NCI-H526 treated with DMSO at 0.1 percent for 48 hours (cell line): ENCODE measurements around the gene NEUROG1.

Experiments
- DNase-seq: peaks from one replicate; lab custom pipeline; 2025; lab: John Stamatoyannopoulos, UW

The NEUROG1 gene, protein sequence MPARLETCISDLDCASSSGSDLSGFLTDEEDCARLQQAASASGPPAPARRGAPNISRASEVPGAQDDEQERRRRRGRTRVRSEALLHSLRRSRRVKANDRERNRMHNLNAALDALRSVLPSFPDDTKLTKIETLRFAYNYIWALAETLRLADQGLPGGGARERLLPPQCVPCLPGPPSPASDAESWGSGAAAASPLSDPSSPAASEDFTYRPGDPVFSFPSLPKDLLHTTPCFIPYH

GRCh38 chr5:135535820-135536801, at the start of gene NEUROG1:
NEUROG1 (minus strand) TSS chr5:135535964; CDS start chr5:135535690, 274 bp downstream.
- DNase-seq, result peak; percentile 48

- no peak for DNase-seq
Measured at GRCh38 chr5:135584918-135585317, 49.2 kb upstream of the NEUROG1 start.

DNA sequence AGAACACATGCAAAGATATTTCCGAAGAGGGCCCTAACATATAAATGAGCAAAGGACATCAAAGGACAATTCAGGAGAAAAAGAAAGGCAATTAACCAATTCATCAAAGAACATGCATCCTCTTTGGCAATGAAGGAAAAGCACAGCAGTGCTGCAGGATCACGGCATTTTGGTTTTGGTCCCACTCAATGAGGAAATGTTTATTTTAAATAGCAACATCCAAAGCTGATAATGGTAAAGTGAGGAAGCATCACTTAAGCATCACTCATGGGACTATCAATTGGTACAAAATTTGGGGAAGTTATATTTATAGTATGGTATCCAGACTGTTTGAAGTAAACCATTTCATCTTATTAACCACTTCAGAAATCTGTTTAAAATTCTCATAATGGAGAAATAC, 48.5 kb upstream of the NEUROG1 start:
- no peak for DNase-seq

GRCh38 chr5:135582099-135582781, 46.5 kb upstream of the NEUROG1 start:
- DNase-seq, result no peak

- DNase-seq, result no peak
Measured at GRCh38 chr5:135578685-135579341, 43.0 kb upstream of the NEUROG1 start, which contains the start of gene CXCL14. CXCL14 (minus strand) TSS chr5:135578991; CDS start chr5:135578778, 213 bp downstream.

DNA sequence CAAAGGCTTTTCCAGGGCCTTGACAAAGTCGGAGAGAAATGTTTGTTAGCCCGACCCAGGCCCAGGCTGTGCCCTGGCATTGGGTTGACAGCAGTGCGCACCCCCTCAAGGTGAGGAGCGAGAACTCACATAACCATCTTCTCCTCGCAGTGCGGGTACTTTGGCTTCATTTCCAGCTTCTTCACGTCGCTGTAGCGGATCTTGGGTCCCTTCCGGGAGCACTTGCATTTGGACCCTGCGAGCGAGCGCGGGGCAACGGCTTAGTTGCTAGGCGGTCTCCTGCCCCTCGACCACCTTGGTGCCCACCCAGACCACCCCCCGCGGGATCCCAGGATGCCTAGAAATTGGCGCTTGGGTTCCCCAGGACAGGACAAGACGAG, 42.5 kb upstream of the NEUROG1 start:
- no peak for DNase-seq

DNA sequence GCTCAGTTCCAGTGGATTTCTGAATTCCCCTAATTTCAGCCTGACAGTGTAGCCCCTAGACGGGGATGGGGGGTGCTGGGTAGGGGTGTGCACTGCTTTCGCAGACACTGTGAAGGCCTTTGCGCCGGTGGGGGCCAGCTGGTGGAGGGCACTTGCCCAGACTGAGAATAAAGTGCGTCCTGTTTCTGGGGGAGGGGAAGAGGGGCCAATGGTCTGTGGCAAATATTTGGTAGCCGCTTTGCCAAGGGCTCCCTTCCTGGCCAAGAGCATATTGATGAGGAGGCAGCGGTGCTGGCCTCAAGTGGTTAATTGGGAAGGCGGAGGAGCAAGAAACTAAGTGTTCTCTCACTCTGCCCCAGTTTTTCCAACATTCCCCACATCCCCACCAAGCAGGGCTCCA, 41.7 kb upstream of the NEUROG1 start:
- no peak for DNase-seq

- no peak for DNase-seq
Measured at GRCh38 chr5:135576075-135576599, 40.4 kb upstream of the NEUROG1 start.

GRCh38 chr5:135574493-135574892, 38.7 kb upstream of the NEUROG1 start:
- DNase-seq, result no peak

DNA sequence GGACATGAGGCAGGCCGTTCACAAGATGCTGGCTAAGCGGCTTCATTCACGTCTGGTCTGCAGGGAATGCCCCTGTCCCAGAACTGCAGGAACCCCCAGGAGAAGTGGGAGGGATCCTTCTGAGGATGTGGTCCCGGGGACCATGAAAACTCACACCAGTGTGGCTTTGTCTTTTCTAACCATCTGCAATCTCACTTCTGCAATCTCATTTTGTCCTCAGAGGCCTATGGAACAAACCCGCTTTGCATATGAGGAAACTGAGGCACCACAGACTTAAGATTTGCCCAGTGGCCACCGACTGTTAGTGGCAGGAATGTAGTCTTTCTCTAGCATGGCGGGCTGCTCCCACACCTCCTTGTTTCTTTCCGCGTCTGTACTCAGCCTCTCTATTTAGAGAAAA, 36.1 kb upstream of the NEUROG1 start:
- no peak for DNase-seq

DNA sequence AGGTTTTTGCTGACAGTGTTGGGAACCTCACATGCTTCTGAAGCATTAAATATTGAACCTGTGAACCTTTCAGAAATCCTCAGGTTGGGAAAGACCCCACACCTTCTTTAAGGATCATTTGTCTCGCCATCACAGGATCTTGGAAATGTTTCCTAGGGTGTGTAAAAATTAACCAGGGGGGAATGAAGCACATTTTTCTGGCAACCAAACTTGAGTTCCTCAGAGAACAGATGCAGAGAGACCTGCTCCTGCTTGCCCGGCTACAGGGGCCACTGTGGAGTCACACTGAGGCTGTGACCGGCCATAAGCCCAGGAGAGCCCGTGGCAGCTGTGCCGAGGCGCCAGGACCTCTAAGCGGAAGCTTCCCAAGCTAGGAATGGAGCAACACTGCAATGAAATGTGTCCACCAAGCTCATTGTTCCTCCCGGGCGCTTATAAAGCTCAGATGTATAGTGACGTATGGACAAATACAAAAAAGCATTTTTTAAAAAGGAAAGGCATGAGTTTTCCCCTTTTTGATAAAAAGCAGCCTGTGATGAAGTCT, 35.4 kb upstream of the NEUROG1 start:
- DNase-seq, result no peak

DNA sequence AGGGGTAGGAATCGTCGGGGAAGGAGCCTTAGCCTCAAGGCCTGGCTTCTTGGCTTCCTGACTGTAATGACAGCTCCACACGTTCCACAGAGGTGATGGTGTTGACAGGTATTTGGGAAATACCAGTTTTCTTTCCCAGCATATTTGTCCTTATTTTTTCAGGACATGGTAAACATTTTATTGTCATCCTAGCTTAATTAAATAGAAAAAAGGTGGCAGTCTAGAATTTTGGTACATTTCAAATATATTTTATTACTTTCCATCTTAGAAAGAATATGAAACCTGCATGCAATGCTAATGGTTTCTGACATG, 34.6 kb upstream of the NEUROG1 start:
- no peak for DNase-seq

- no peak for DNase-seq
Measured at GRCh38 chr5:135569755-135570452, 34.1 kb upstream of the NEUROG1 start.

DNA sequence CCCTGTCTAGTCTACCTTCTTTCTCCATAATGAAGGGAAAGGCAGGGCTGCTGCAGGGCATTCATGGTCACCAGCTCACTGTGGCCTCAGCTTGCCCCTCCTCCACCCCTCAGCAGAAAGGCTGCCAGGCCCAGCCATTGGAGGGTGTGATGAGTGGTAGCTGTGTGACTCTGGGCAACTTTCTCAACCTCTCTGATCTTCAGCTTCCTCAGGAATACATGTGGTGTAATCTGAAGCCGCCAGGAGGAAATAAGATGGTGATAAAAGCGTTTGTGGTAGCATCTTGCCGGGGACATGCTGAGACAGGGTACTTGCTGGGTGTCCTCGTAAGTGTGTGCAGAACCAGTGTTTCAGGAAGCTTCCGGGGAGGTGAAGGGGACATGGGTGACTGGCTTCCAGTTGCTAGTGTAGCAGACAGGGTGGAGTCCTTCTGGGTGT, 33.2 kb upstream of the NEUROG1 start:
- no peak for DNase-seq

DNA sequence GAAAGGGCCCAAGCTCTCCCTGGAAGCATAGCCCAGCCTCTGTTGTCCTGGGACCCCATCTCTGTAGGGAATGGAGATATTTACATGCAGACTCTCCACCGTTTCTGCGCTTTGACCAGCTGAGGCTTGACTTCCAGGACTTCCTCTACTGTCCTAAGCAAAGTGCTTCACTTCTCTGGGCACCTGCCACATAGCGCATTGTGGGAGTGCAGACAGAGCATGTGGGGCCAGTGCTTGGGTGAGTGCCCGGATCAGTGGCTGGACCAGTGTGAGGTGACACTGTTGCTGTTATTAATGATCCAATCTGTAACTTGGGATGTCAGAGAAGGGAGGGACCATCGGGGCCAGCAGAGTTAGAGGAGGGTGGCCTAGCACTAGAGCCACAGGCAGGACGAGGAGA, 32.5 kb upstream of the NEUROG1 start:
- DNase-seq, result no peak

GRCh38 chr5:135567661-135568060, 31.9 kb upstream of the NEUROG1 start:
- DNase-seq, result no peak

DNA sequence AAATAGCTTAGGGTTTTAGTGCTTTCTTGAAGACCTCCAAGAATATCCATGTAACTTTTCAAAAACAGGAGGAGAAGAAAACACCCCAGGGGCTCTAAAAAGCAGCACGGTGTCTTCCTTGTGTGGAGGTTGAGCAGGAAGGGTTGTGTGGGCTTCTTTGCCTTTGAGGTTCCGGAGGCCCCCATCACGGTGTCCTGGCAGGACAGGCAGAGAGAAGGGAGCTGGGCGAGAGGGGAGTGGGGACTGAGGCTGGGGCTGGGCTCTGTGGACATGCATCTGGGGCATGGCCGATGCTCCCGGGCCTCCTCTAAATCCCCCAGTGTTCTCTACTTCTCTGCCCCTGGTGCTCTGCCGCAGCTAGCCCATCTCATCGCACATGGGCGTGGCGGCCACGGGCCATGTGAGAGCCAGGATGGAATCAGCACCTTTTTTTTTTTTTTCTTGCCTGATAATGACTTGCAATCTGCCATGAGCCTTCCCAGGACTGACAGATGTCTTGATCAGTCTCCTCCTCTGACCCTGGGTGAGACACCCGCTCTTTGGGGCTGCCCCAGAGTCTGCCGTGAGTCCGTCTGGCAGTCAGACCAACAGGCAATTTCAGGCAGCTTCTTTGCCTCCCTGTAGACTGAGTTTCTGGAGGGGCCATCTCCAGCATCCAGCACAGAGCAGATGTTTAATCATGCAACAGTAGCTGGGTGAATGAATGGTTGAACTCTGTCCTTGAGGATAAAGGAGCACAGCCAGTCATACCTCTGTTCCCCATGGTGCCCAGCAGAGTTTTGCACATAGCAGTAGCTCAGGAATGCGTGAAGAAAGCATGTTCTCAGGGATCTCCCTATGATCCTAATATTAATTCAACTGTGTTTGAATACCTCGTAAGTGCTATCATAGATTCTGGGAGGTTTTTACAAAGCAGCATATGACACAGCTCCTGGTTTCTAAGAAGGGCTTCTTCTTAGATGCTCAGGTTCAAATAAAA, 30.9 kb upstream of the NEUROG1 start:
- DNase-seq, result no peak

DNA sequence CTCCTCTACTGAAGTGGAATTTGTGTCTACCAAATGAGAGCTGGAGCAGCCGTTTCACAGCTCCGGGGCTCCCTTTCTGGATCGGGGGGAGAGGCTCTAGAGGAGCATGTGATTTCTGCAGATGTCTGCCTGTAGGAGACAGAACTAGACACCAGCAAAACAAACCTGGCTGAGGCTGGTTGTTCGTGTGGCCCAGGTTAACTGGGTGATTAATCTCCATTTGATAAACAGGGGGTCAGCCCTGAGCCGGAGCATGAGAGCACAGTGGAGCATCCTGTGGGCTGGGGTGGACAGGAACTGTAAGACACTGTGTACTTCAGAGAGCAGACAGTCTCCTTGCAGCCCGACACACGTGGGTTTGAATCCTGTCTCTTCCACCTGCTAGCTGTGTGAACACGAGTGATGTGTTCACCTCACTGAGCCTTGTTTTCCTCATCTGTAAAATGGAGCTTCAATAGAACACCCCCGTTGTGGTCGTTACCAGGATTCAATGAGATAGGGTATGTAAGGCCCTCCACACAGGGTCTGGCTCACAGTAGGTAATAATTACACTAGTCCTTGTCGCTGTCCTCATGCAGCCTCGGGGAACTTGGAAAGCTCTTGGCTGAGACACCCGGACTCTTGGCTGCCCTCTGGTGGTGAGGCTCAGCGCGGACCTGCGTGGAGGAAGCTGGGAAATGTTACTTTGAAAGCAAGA, 30.1 kb upstream of the NEUROG1 start:
- DNase-seq, result no peak

DNA sequence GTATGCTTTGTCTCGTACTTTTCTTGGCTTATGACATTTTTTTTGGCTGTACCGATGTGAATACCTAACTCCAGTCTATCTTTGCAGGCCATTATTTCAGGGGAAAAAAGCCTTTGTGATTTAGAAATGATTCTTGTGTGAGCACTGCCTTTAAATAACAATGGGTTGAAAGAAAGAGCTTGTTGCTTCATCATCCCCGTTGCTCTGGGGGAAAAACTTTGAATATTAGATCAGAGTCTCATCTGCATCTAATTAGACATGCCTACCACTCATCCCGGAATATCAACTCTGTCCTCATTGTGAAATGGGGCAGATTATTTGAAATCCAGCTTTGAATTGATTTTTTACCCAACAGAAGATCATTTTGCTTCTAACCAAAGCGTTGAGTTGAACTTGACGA, 29.5 kb upstream of the NEUROG1 start:
- no peak for DNase-seq
